ENCODE measurements around the gene TMEM204.

DNA sequence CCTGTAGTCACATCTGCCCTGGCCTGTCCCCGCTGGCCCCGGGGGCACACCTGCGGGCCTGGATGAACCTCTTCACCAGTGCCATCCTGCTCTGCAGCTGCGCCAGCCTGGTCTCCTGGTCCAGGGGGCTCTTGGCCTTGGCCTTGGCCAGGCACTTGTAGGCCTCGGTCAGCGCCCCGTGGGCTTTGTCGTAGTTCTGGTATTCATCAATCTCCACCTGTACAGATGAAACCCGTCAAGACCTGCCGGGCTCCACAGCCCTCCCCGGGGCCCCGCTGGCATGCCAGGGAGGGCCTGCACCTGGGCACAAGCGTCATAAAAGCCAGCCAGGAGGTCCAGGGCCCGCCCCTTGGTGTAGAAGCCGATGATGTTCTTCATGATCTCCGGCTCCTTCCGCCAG lies 13.6 kb upstream of the TMEM204 start:
- TF ChIP-seq EZH2 (IDR thresholded peaks at IDR 0.05; ENCODE audit: low read depth) (no peak), CTCF (conservative IDR thresholded peaks at IDR 0.05) (no peak)

All from PC-9 (cell line).